CD14-positive monocyte (primary cell): Measurements from ENCODE around the gene CEP85L. TPM values are rescaled to one million over a fixed set of nuclear protein-coding genes. Genes with fewer than 3 reads are reported as not detected.

Experiments used
- DNase-seq, 3 donors: peaks; one replicate each; pipeline ENCODE4 v3.0.0-alpha.2; 2011 to 2022
- H2AFZ ChIP-seq: 2 replicates; pipeline ENCODE4 v1.6.0; 2012; ENCODE audit warnings: mild to moderate bottlenecking, low read depth, low read length, inconsistent platforms; ENCODE audit not compliant: insufficient read depth, poor library complexity, severe bottlenecking
- H3K27ac ChIP-seq, 2 donors: 1 replicate in 1 of 2; 2 replicates in 1 of 2; pipeline ENCODE4 v1.5.1; 2012 to 2013; ENCODE audit warnings: low read length in 2 of 2, control low read depth in 1 of 2, inconsistent platforms in 1 of 2, low read depth in 1 of 2, mild to moderate bottlenecking in 1 of 2
- H3K27me3 ChIP-seq, 2 donors: one replicate each; pipeline versions ENCODE4 v1.6.0 to v1.6.1; 2011 to 2013; ENCODE audit warnings: low read length in 2 of 2; ENCODE audit not compliant: control insufficient read depth in 2 of 2, insufficient read depth in 2 of 2
- H3K36me3 ChIP-seq, 2 donors: replicated peaks in 1 of 2; 1 replicate in 1 of 2; 2 replicates in 1 of 2; pipeline versions ENCODE4 v1.5.1 to v1.6.1; 2012 to 2013; ENCODE audit warnings: low read length in 2 of 2, control low read depth in 1 of 2, inconsistent platforms in 1 of 2, mild to moderate bottlenecking in 1 of 2; ENCODE audit not compliant: insufficient read depth in 2 of 2, control insufficient read depth in 1 of 2
- H3K4me1 ChIP-seq, 2 donors: 1 replicate in 1 of 2; 2 replicates in 1 of 2; pipeline versions ENCODE4 v1.5.1 to v1.6.1; 2012 to 2013; ENCODE audit warnings: low read length in 2 of 2, control low read depth in 1 of 2, inconsistent platforms in 1 of 2, mild to moderate bottlenecking in 1 of 2, moderate library complexity in 1 of 2; ENCODE audit not compliant: insufficient read depth in 2 of 2, control insufficient read depth in 1 of 2
- H3K4me2 ChIP-seq: replicated peaks from 2 replicates; pipeline ENCODE3; 2012; ENCODE audit warnings: low read length, moderate library complexity, mild to moderate bottlenecking; ENCODE audit not compliant: poor library complexity, severe bottlenecking; ENCODE audit errors: extremely low read depth
- H3K4me3 ChIP-seq, 3 experiments: fragments of 200-600 bp in 1 of 3; sonication (generic) in 1 of 3; replicated peaks in 1 of 3; 1 replicate in 2 of 3; 2 replicates in 1 of 3; pipeline ENCODE4 v1.5.1; 2011 to 2013; ENCODE audit warnings: low read length in 3 of 3, mild to moderate bottlenecking in 3 of 3, control low read depth in 2 of 3, low read depth in 2 of 3, inconsistent platforms in 1 of 3, moderate library complexity in 1 of 3
- H3K79me2 ChIP-seq: 2 replicates; pipeline ENCODE4 v1.6.0; 2012; ENCODE audit warnings: mild to moderate bottlenecking, control low read depth, inconsistent platforms, low read length, moderate library complexity; ENCODE audit not compliant: insufficient read depth
- H3K9ac ChIP-seq: 2 replicates; pipeline ENCODE4 v1.6.0; 2017; ENCODE audit warnings: low read length, mild to moderate bottlenecking; ENCODE audit not compliant: insufficient read depth, poor library complexity, severe bottlenecking
- H3K9me3 ChIP-seq, 2 donors: replicated peaks in 1 of 2; 1 replicate in 1 of 2; 2 replicates in 1 of 2; pipeline versions ENCODE4 v1.5.1 to v1.6.1; 2012 to 2013; ENCODE audit warnings: low read length in 2 of 2, control low read depth in 1 of 2; ENCODE audit not compliant: control insufficient read depth in 1 of 2, insufficient read depth in 1 of 2
- H4K20me1 ChIP-seq: 2 replicates; pipeline ENCODE4 v1.6.0; 2012; ENCODE audit warnings: mild to moderate bottlenecking, low read length, control low read depth, moderate library complexity; ENCODE audit not compliant: insufficient read depth
- H3K27ac Mint-ChIP-seq, 7 donors: one replicate each; pipeline ENCODE4 v1.8.0; 2020; ENCODE audit warnings: mild to moderate bottlenecking in 7 of 7, mixed read lengths in 7 of 7, moderate library complexity in 6 of 7, inconsistent platforms in 2 of 7
- H3K27me3 Mint-ChIP-seq, 3 donors: one replicate each; pipeline ENCODE4 v1.8.0; 2021 to 2022; ENCODE audit warnings: low read depth in 3 of 3, mild to moderate bottlenecking in 3 of 3, mixed read lengths in 3 of 3, moderate library complexity in 3 of 3, inconsistent platforms in 1 of 3
- H3K36me3 Mint-ChIP-seq, 2 donors: one replicate each; pipeline ENCODE4 v1.8.0; 2020; ENCODE audit warnings: mixed read lengths in 2 of 2, inconsistent platforms in 1 of 2, mild to moderate bottlenecking in 1 of 2
- H3K4me1 Mint-ChIP-seq: one replicate; pipeline ENCODE4 v1.8.0; 2020; ENCODE audit warnings: mild to moderate bottlenecking, mixed read lengths
- H3K4me3 Mint-ChIP-seq, 2 donors: one replicate each; pipeline ENCODE4 v1.8.0; 2020; ENCODE audit warnings: mild to moderate bottlenecking in 2 of 2, mixed read lengths in 2 of 2, moderate library complexity in 1 of 2
- H3K9me3 Mint-ChIP-seq, 7 donors: one replicate each; pipeline ENCODE4 v1.8.0; 2020 to 2022; ENCODE audit warnings: mixed read lengths in 7 of 7, mild to moderate bottlenecking in 6 of 7, moderate library complexity in 6 of 7, inconsistent platforms in 2 of 7
- WGBS: methylation state at CpG from one replicate; pipeline ENCODE4 v1.1.5; 2013; ENCODE audit warnings: missing lambda C conversion rate; ENCODE audit not compliant: insufficient coverage; 5-methylcytosine and 5-hydroxymethylcytosine counted together
- intact Hi-C, 2 donors: fragments of 100-400 bp; cut with micrococcal nuclease; formaldehyde crosslinking; loops; one replicate each; pipeline versions ENCODE4 v1.15.0 to v1.15.1; 2023
- polyA plus RNA-seq, 3 donors: library from polyadenylated mRNA; depleted of rRNA in 1 of 3; unstranded in 2 of 3; stranded (reverse) in 1 of 3; fragments of 300-500 nt in 2 of 3; fragments of >200 nt in 1 of 3; fragmentation: Illumina TruSeq in 2 of 3; gene quantifications; 1 replicate in 2 of 3; 2 replicates in 1 of 3; pipeline ENCODE4 v1.2.3, GENCODE V29; 2012 to 2021
- TF ChIP-seq, protein P1 (sequence below): fragments of 200-600 bp; IDR thresholded peaks from one replicate; pipeline ENCODE4 v1.8.0; 2022; ENCODE audit warnings: antibody characterized with exemption, mild to moderate bottlenecking

The CEP85L gene
- polyA plus RNA-seq, 3 donors = 14.9 to 38.3 (median 19.6) TPM

DNA sequence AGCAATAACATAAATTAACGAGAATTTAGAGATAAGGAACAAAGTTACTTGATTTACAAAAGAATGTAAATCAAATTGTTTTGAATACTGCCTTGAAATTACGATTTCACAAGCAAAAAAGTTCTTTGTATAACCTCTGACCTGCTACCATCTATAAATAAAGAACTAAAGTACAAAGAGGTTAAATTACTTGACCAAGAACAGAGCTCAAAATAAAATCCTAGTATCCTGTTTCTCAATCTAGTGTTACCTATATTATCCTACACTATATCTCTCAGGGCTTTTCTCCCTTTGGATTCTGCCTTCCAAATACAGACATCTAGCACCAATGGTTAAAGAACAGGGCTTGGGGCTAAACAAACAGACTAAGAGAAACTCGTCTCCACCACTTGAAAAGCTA is 59.5 kb downstream of the CEP85L start:
- H3K4me1 Mint-ChIP-seq = peaks cover 6% of the 10 kb centered on the region
- peaks cover 0 to 2% (median 0%) of the 10 kb centered on the region in 3 donors for H3K27me3 Mint-ChIP-seq

DNA sequence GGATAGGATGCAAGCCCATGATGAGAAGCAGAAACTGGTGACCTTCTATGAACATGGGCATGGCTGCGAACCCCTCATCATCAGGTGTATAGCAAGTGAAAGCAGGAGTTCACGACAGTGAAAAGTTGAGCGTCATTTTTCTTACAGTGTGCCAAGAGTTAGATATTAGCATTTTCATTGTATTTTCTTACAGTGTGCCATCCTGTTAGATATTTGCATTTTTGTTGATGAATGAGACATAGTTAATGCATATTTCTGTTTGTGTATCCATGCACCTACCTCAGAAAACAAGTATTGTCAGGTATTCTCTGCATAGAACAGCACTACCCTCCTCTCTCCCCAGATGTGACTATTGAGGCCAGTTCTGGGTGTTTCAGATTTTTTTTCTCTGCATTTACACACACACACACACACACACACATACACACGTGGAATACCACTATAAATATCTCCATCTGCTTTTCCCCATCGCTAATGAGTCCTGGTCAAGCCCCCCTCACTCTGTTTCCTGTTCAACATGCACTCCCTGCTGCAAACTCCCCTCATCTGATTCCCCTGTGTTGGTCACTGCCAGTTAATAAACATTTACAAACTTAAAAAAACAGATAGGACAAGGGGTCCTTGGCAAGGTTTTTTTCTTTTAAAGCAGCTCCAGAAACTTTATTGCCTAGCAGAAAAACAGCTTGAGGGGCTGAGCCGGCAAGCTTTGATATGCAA is 61.6 kb downstream of the CEP85L start:
- no peaks in the 10 kb centered on the region for H3K4me1 ChIP-seq
- TF ChIP-seq, protein P1, sequence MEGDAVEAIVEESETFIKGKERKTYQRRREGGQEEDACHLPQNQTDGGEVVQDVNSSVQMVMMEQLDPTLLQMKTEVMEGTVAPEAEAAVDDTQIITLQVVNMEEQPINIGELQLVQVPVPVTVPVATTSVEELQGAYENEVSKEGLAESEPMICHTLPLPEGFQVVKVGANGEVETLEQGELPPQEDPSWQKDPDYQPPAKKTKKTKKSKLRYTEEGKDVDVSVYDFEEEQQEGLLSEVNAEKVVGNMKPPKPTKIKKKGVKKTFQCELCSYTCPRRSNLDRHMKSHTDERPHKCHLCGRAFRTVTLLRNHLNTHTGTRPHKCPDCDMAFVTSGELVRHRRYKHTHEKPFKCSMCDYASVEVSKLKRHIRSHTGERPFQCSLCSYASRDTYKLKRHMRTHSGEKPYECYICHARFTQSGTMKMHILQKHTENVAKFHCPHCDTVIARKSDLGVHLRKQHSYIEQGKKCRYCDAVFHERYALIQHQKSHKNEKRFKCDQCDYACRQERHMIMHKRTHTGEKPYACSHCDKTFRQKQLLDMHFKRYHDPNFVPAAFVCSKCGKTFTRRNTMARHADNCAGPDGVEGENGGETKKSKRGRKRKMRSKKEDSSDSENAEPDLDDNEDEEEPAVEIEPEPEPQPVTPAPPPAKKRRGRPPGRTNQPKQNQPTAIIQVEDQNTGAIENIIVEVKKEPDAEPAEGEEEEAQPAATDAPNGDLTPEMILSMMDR = no peak
- intact Hi-C loops = loop anchor here in 1 of 2 donors (10.0 kb wide), 1 partner anchor 1145 kb away; no protein-coding TSS in a partner anchor
- H3K4me2 ChIP-seq = no peak overlapping the region
- no peak overlapping the region for H3K27ac ChIP-seq
- no peaks in the 10 kb centered on the region for H3K36me3 ChIP-seq
- no peaks in the 10 kb centered on the region for H3K27me3 ChIP-seq
- Mint-ChIP-seq H3K9me3 (peaks cover 0 to 6% (median 0%) of the 10 kb centered on the region in 7 donors), H3K36me3 (peaks cover 11 to 18% of the 10 kb centered on the region in 2 donors), H3K27me3 (peaks cover 0 to 2% (median 0%) of the 10 kb centered on the region in 3 donors), H3K27ac (peak overlapping the region in 2 of 7 donors; percentile 21 to 62), H3K4me3 (no peak overlapping the region), H3K4me1 (peaks cover 2% of the 10 kb centered on the region)
- peaks cover 100% of the 10 kb centered on the region for H4K20me1 ChIP-seq
- no peak overlapping the region for H3K9ac ChIP-seq
- H3K79me2 ChIP-seq = peaks cover 37% of the 10 kb centered on the region
- no peaks in the 10 kb centered on the region for H3K9me3 ChIP-seq
- no peak overlapping the region for H3K4me3 ChIP-seq
- H2AFZ ChIP-seq = no peak overlapping the region
- 53% methylated on average over 4 of the region's 6 CpGs for WGBS
- DNase-seq = no peak

More for the DNA sequence above, 59.5 kb downstream of the CEP85L start:
- Histone ChIP-seq H3K9me3 (no peaks in the 10 kb centered on the region), H3K4me3 (no peak overlapping the region), H2AFZ (no peak overlapping the region), H3K36me3 (no peaks in the 10 kb centered on the region), H3K27me3 (no peaks in the 10 kb centered on the region), H3K4me2 (no peak overlapping the region), H3K9ac (no peak overlapping the region), H4K20me1 (peaks cover 100% of the 10 kb centered on the region), H3K79me2 (peaks cover 30% of the 10 kb centered on the region), H3K4me1 (no peaks in the 10 kb centered on the region), H3K27ac (no peak overlapping the region)
- H3K4me3 Mint-ChIP-seq = no peak overlapping the region
- intact Hi-C loops = no loop called here
- H3K27ac Mint-ChIP-seq = no peak overlapping the region
- no CpG with 5 or more reads among the region's 3 CpGs for WGBS
- TF ChIP-seq, protein P1 = no peak
- H3K36me3 Mint-ChIP-seq = peaks cover 13 to 18% of the 10 kb centered on the region in 2 donors
- DNase-seq = no peak
- H3K9me3 Mint-ChIP-seq = peaks cover under 1 to 7% (median 3%) of the 10 kb centered on the region in 7 donors
